IMR-90 (cell line): ENCODE data around the gene PNPLA5. TPM values are rescaled to one million over a fixed set of nuclear protein-coding genes. Genes with fewer than 3 reads are reported as not detected.

Source experiments
- ATAC-seq: fragments of 200-7000 bp; cut with Tn5 transposase; 2 replicates; pipeline ENCODE4 v1.9.1; 2020; ENCODE audit warnings: low read depth, mild to moderate bottlenecking, moderate library complexity
- BruUV-seq: library from RNA; stranded (reverse); fragments of 400-500 nt; replicated peaks from 2 replicates; lab custom pipeline; 2021; lab: Mats Ljungman, UMichigan
- CTCF ChIA-PET: fragments of 300-600 bp; formaldehyde crosslinking; extraction: SDS; loops from one replicate; lab custom pipeline; 2021; ENCODE audit warnings: antibody characterized with exemption; lab: Yijun Ruan, JAX
- POLR2A ChIA-PET: fragments of 300-600 bp; sonication (Branson Sonifier 250); formaldehyde crosslinking; loops from one replicate; lab custom pipeline; 2022; ENCODE audit warnings: antibody characterized with exemption; ENCODE audit not compliant: unreplicated experiment; lab: Charles Lee
- DNase-seq: peaks from one replicate; pipeline ENCODE4 v3.0.0; 2013
- H2AFZ ChIP-seq: replicated peaks from 2 replicates; pipeline ENCODE3; 2013; ENCODE audit warnings: low read length, mild to moderate bottlenecking; ENCODE audit not compliant: poor library complexity
- H2AK5ac ChIP-seq: 2 replicates; pipeline ENCODE4 v1.6.1; 2013; ENCODE audit warnings: low read depth, low read length, inconsistent platforms
- H2AK9ac ChIP-seq: replicated peaks from 2 replicates; pipeline ENCODE3; 2013; ENCODE audit warnings: mild to moderate bottlenecking, low read depth, low read length, moderate library complexity; ENCODE audit not compliant: poor library complexity
- H2BK120ac ChIP-seq: 2 replicates; pipeline ENCODE4 v1.6.1; 2013; ENCODE audit warnings: low read depth, low read length, inconsistent platforms
- H2BK15ac ChIP-seq: 3 replicates; pipeline ENCODE4 v1.6.1; 2013; ENCODE audit warnings: low read depth, low read length, inconsistent platforms
- H2BK20ac ChIP-seq: 2 replicates; pipeline ENCODE4 v1.6.1; 2013; ENCODE audit warnings: low read depth, mild to moderate bottlenecking, inconsistent platforms, low read length, moderate library complexity
- H2BK5ac ChIP-seq: 2 replicates; pipeline ENCODE4 v1.6.1; 2013; ENCODE audit warnings: mild to moderate bottlenecking, low read depth, low read length, inconsistent platforms; ENCODE audit not compliant: poor library complexity, severe bottlenecking
- H3K14ac ChIP-seq: replicated peaks from 2 replicates; pipeline ENCODE4 v1.6.1; 2013; ENCODE audit warnings: low read depth, low read length, inconsistent platforms
- H3K18ac ChIP-seq: 2 replicates; pipeline ENCODE4 v1.6.1; 2013; ENCODE audit warnings: low read depth, low read length, control low read depth
- H3K23ac ChIP-seq: 2 replicates; pipeline ENCODE4 v1.6.1; 2013; ENCODE audit warnings: low read depth, low read length, inconsistent platforms
- H3K27ac ChIP-seq: 2 replicates; pipeline ENCODE4 v1.5.1; 2013; ENCODE audit warnings: mild to moderate bottlenecking, control low read depth, low read length; ENCODE audit not compliant: insufficient read depth
- H3K27me3 ChIP-seq: 2 replicates; pipeline ENCODE4 v1.6.1; 2013; ENCODE audit warnings: low read length; ENCODE audit not compliant: control insufficient read depth, insufficient read depth
- H3K36me3 ChIP-seq: 2 replicates; pipeline ENCODE4 v1.6.1; 2013; ENCODE audit warnings: low read length, mixed read lengths; ENCODE audit not compliant: control insufficient read depth, insufficient read depth
- H3K4ac ChIP-seq: 2 replicates; pipeline ENCODE4 v1.6.1; 2013; ENCODE audit warnings: low read depth, low read length, inconsistent platforms
- H3K4me1 ChIP-seq: 2 replicates; pipeline ENCODE4 v1.6.1; 2013; ENCODE audit warnings: low read length, mixed read lengths; ENCODE audit not compliant: control insufficient read depth, insufficient read depth
- H3K4me2 ChIP-seq: 2 replicates; pipeline ENCODE4 v1.6.1; 2013; ENCODE audit warnings: low read depth, mild to moderate bottlenecking, control low read depth, low read length, moderate library complexity
- H3K4me3 ChIP-seq: 2 replicates; pipeline ENCODE4 v1.5.1; 2013; ENCODE audit warnings: low read depth, mild to moderate bottlenecking, control low read depth, low read length, moderate library complexity; ENCODE audit not compliant: insufficient read depth
- H3K56ac ChIP-seq: 2 replicates; pipeline ENCODE4 v1.6.1; 2013; ENCODE audit warnings: low read length, inconsistent platforms; ENCODE audit not compliant: insufficient read depth; ENCODE audit errors: extremely low read depth
- H3K79me1 ChIP-seq, 2 experiments: 2 replicates each; pipeline ENCODE4 v1.6.1; 2013; ENCODE audit warnings: low read length in 2 of 2, inconsistent platforms in 1 of 2, low read depth in 1 of 2
- H3K9ac ChIP-seq: 2 replicates; pipeline ENCODE4 v1.6.1; 2013; ENCODE audit warnings: low read depth, low read length, control low read depth
- H3K9me1 ChIP-seq: 2 replicates; pipeline ENCODE4 v1.6.1; 2013; ENCODE audit warnings: low read length, inconsistent platforms; ENCODE audit not compliant: insufficient read depth
- H3K9me3 ChIP-seq: 2 replicates; pipeline ENCODE4 v1.6.1; 2013; ENCODE audit warnings: low read length; ENCODE audit not compliant: control insufficient read depth, insufficient read depth
- H4K20me1 ChIP-seq: 2 replicates; pipeline ENCODE4 v1.6.1; 2013; ENCODE audit warnings: low read length, inconsistent platforms; ENCODE audit not compliant: insufficient read depth
- H4K5ac ChIP-seq: 2 replicates; pipeline ENCODE4 v1.6.1; 2013; ENCODE audit warnings: mild to moderate bottlenecking, low read depth, low read length, control low read depth
- H4K8ac ChIP-seq, 2 experiments: 2 replicates each; pipeline ENCODE4 v1.6.1; 2013; ENCODE audit warnings: low read depth in 2 of 2, low read length in 2 of 2, control low read depth in 1 of 2, inconsistent platforms in 1 of 2
- H4K91ac ChIP-seq: 2 replicates; pipeline ENCODE4 v1.6.1; 2013; ENCODE audit warnings: low read depth, low read length, inconsistent platforms; ENCODE audit not compliant: insufficient read depth
- MAZ ChIP-seq: IDR thresholded peaks from 2 replicates; pipeline ENCODE4 v1.6.1; 2012; ENCODE audit warnings: low read depth, mild to moderate bottlenecking, low read length, improper control_type of control experiment, moderate library complexity, borderline replicate concordance
- RCOR1 ChIP-seq: IDR thresholded peaks from 2 replicates; pipeline ENCODE4 v1.6.1; 2012; ENCODE audit warnings: mild to moderate bottlenecking, low read length, improper control_type of control experiment; ENCODE audit not compliant: insufficient replicate concordance
- RFX5 ChIP-seq: IDR thresholded peaks from 2 replicates; pipeline ENCODE4 v1.8.0; 2012; ENCODE audit warnings: low read depth, mild to moderate bottlenecking, low read length, moderate library complexity
- WGBS, 2 experiments: methylation state at CpG; one replicate each; pipeline versions ENCODE4 v1.1.5 to v1.1.7; 2013; ENCODE audit warnings: missing lambda C conversion rate in 2 of 2; ENCODE audit not compliant: insufficient read length in 1 of 2; ENCODE audit errors: extremely low coverage in 2 of 2; 5-methylcytosine and 5-hydroxymethylcytosine counted together
- dilution Hi-C: fragments of 300-500 bp; cut with HindIII; formaldehyde crosslinking; loops from one replicate; pipeline ENCODE4 v1.14.3; 2018; ENCODE audit warnings: low sequenced_read_pairs; ENCODE audit not compliant: unreplicated experiment
- in situ Hi-C: fragments of 300-500 bp; cut with MboI; formaldehyde crosslinking; loops from 3 replicates; pipeline ENCODE4 v1.14.3; 2019; ENCODE audit warnings: low sequenced_read_pairs, inconsistent platforms, mixed read lengths
- intact Hi-C: fragments of 100-400 bp; cut with micrococcal nuclease; formaldehyde crosslinking; loops from 2 replicates; pipeline ENCODE4 v1.10.0; 2022
- polyA plus RNA-seq, 3 experiments: library from polyadenylated mRNA; depleted of rRNA; stranded (reverse); fragments of >200 nt; gene quantifications; 2 replicates each; pipeline ENCODE4 v1.2.3, GENCODE V29; 2012; ENCODE audit warnings: low replicate concordance in 1 of 3
- total RNA-seq: library from RNA; depleted of rRNA; stranded (reverse); fragments of >200 nt; gene quantifications from 2 replicates; pipeline ENCODE4 v1.2.3, GENCODE V29; 2012

The PNPLA5 gene
- total and polyA plus RNA-seq, 2 of the 4 experiments (the other 2 are of a cell fraction) = 0.18 to 0.44 TPM

DNA sequence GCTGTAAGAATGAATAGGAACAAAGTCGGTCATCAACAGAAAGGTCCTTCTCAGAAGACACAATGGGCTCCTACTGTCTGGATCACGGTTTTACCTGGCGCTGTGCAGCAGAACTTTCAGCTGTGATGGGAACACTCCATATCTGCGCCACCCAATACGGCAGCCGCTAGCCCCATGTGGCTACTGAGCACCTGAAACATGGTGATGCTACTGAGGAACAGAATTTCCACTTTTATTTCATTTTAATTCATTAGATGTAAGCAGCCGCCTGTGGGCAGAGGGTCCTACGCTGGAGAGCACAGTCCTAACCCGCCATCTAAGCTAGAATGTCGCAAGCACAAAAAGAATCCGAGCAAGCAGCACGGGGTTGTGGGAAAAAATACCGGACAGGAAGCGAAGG, 32.2 kb downstream of the PNPLA5 start:
- Histone ChIP-seq H3K9me1 (no peaks in the 10 kb centered on the region), H2AFZ (no peak overlapping the region), H2AK5ac (no peak overlapping the region), H2BK120ac (no peak overlapping the region), H3K9ac (no peak overlapping the region), H2AK9ac (no peak overlapping the region), H3K56ac (no peak overlapping the region), H3K4ac (no peak overlapping the region), H3K9me3 (no peaks in the 10 kb centered on the region), H3K4me3 (no peak overlapping the region), H3K4me1 (no peaks in the 10 kb centered on the region), H4K5ac (no peak overlapping the region), H4K91ac (no peak overlapping the region), H3K14ac (no peak overlapping the region), H3K36me3 (no peaks in the 10 kb centered on the region), H2BK5ac (no peak overlapping the region), H3K79me1 (peaks cover 0 to 4% of the 10 kb centered on the region in 2 experiments; a peak in 2 of 4 replicates), H3K27me3 (peaks cover 6% of the 10 kb centered on the region), H4K20me1 (no peaks in the 10 kb centered on the region; the same call in 1 of the 2 replicates), H3K27ac (no peak overlapping the region), H3K23ac (no peak overlapping the region), H2BK20ac (no peak overlapping the region), H3K18ac (no peak overlapping the region), H4K8ac (no peak overlapping the region), H3K4me2 (no peak overlapping the region), H2BK15ac (no peak overlapping the region)
- 100% methylated on average over 1 of the region's 14 CpGs; no CpG with 5 or more reads in 1 of the 2 experiments for WGBS, 2 experiments
- ATAC-seq (no peak), DNase-seq (no peak)
- BruUV-seq = no TSS peak
- in situ Hi-C loops = no loop called here
- dilution Hi-C loops = no loop called here
- ChIA-PET CTCF (no interaction called here), POLR2A (no interaction called here)
- TF ChIP-seq MAZ (no peak), RFX5 (no peak), RCOR1 (no peak)
- intact Hi-C loops = no loop called here
